HUES6 (cell line): ENCODE data around the gene CA5A.

Experiments
- H3K27ac ChIP-seq: 2 replicates; pipeline ENCODE4 v1.7.0; 2013; ENCODE audit warnings: low read depth, mild to moderate bottlenecking, low read length, inconsistent platforms
- H3K27me3 ChIP-seq: 2 replicates; pipeline ENCODE4 v1.6.1; 2013; ENCODE audit warnings: low read length; ENCODE audit not compliant: control insufficient read depth, insufficient read depth
- H3K36me3 ChIP-seq: 2 replicates; pipeline ENCODE4 v1.6.1; 2013; ENCODE audit warnings: low read length; ENCODE audit not compliant: control insufficient read depth, insufficient read depth
- H3K4me1 ChIP-seq: 2 replicates; pipeline ENCODE4 v1.6.1; 2013; ENCODE audit warnings: low read length; ENCODE audit not compliant: control insufficient read depth, insufficient read depth
- H3K4me3 ChIP-seq: 2 replicates; pipeline ENCODE4 v1.5.1; 2013; ENCODE audit warnings: low read depth, low read length
- H3K9ac ChIP-seq: one replicate; pipeline ENCODE4 v1.6.1; 2013; ENCODE audit warnings: mild to moderate bottlenecking, low read length
- H3K9me3 ChIP-seq: 2 replicates; pipeline ENCODE4 v1.6.1; 2013; ENCODE audit warnings: low read depth, low read length; ENCODE audit not compliant: control insufficient read depth, insufficient read depth

The CA5A gene

GRCh38 chr16:87851141-87851587 is 85.2 kb downstream of the CA5A start:
- H3K4me1 ChIP-seq = peaks cover 58% of the 10 kb centered on the region
- peaks cover 77% of the 10 kb centered on the region for H3K36me3 ChIP-seq
- no peak overlapping the region for H3K27ac ChIP-seq
- H3K9me3 ChIP-seq = no peaks in the 10 kb centered on the region
- H3K4me3 ChIP-seq = no peak overlapping the region
- no peak overlapping the region for H3K9ac ChIP-seq
- H3K27me3 ChIP-seq = no peaks in the 10 kb centered on the region

- Histone ChIP-seq H3K27ac (no peak overlapping the region), H3K9me3 (no peaks in the 10 kb centered on the region), H3K4me1 (peaks cover 56% of the 10 kb centered on the region), H3K36me3 (peaks cover 79% of the 10 kb centered on the region), H3K4me3 (no peak overlapping the region), H3K27me3 (no peaks in the 10 kb centered on the region), H3K9ac (no peak overlapping the region)
Observed at GRCh38 chr16:87850009-87851006, 86.0 kb downstream of the CA5A start.

GRCh38 chr16:87849419-87850008 is 86.8 kb downstream of the CA5A start:
- Histone ChIP-seq H3K27me3 (no peaks in the 10 kb centered on the region), H3K9me3 (no peaks in the 10 kb centered on the region), H3K9ac (no peak overlapping the region), H3K4me3 (no peak overlapping the region), H3K36me3 (peaks cover 80% of the 10 kb centered on the region), H3K4me1 (peaks cover 50% of the 10 kb centered on the region), H3K27ac (no peak overlapping the region)

- H3K4me3 ChIP-seq = no peak overlapping the region
- peaks cover 86% of the 10 kb centered on the region for H3K36me3 ChIP-seq
- no peak overlapping the region for H3K9ac ChIP-seq
- H3K27me3 ChIP-seq = no peaks in the 10 kb centered on the region
- H3K9me3 ChIP-seq = no peaks in the 10 kb centered on the region
- peaks cover 49% of the 10 kb centered on the region for H3K4me1 ChIP-seq
- no peak overlapping the region for H3K27ac ChIP-seq
Observed at GRCh38 chr16:87848676-87849345, 87.5 kb downstream of the CA5A start.

- H3K27me3 ChIP-seq = no peaks in the 10 kb centered on the region
- H3K9me3 ChIP-seq = no peaks in the 10 kb centered on the region
- H3K4me1 ChIP-seq = peaks cover 47% of the 10 kb centered on the region
- peaks cover 93% of the 10 kb centered on the region for H3K36me3 ChIP-seq
- no peak overlapping the region for H3K27ac ChIP-seq
- no peak overlapping the region for H3K9ac ChIP-seq
- H3K4me3 ChIP-seq = no peak overlapping the region
Observed at GRCh38 chr16:87847785-87848675, 88.3 kb downstream of the CA5A start.

GRCh38 chr16:87847467-87847784 is 88.9 kb downstream of the CA5A start:
- no peaks in the 10 kb centered on the region for H3K27me3 ChIP-seq
- peaks cover 41% of the 10 kb centered on the region for H3K4me1 ChIP-seq
- peaks cover 93% of the 10 kb centered on the region for H3K36me3 ChIP-seq
- H3K9ac ChIP-seq = no peak overlapping the region
- no peak overlapping the region for H3K4me3 ChIP-seq
- no peak overlapping the region for H3K27ac ChIP-seq
- H3K9me3 ChIP-seq = no peaks in the 10 kb centered on the region

GRCh38 chr16:87846705-87847466 is 89.4 kb downstream of the CA5A start:
- H3K9me3 ChIP-seq = no peaks in the 10 kb centered on the region
- H3K27me3 ChIP-seq = no peaks in the 10 kb centered on the region
- H3K9ac ChIP-seq = no peak overlapping the region
- peaks cover 36% of the 10 kb centered on the region for H3K4me1 ChIP-seq
- no peak overlapping the region for H3K4me3 ChIP-seq
- H3K27ac ChIP-seq = no peak overlapping the region
- H3K36me3 ChIP-seq = peaks cover 94% of the 10 kb centered on the region

- H3K27ac ChIP-seq = no peak overlapping the region
Observed at GRCh38 chr16:87845807-87846619, 90.3 kb downstream of the CA5A start.

GRCh38 chr16:87845213-87845612 is 91.1 kb downstream of the CA5A start:
- Histone ChIP-seq H3K27me3 (no peaks in the 10 kb centered on the region), H3K4me1 (peaks cover 20% of the 10 kb centered on the region), H3K9me3 (no peaks in the 10 kb centered on the region), H3K27ac (no peak overlapping the region), H3K4me3 (no peak overlapping the region), H3K9ac (no peak overlapping the region), H3K36me3 (peaks cover 94% of the 10 kb centered on the region)

More at GRCh38 chr16:87845807-87846619, 90.3 kb downstream of the CA5A start:
- H3K9me3 ChIP-seq = no peaks in the 10 kb centered on the region
- H3K9ac ChIP-seq = no peak overlapping the region
- no peak overlapping the region for H3K4me3 ChIP-seq
- peaks cover 94% of the 10 kb centered on the region for H3K36me3 ChIP-seq
- H3K27me3 ChIP-seq = no peaks in the 10 kb centered on the region
- H3K4me1 ChIP-seq = peaks cover 28% of the 10 kb centered on the region
